HEK293 (cell line): Measurements from ENCODE around the gene CEP68.

ENCODE experiments used
- KLF1 ChIP-seq: fragments of 450-650 bp; formaldehyde crosslinking; IDR thresholded peaks from 2 replicates; pipeline ENCODE4 v1.5.1; 2016; ENCODE audit warnings: missing biosample characterization, missing genetic modification characterization
- SP2 ChIP-seq: fragments of 450-650 bp; formaldehyde crosslinking; IDR thresholded peaks from 2 replicates; pipeline ENCODE4 v1.5.1; 2016; ENCODE audit warnings: missing biosample characterization, missing genetic modification characterization
- ZFP41 ChIP-seq: fragments of 450-650 bp; formaldehyde crosslinking; IDR thresholded peaks from 2 replicates; pipeline ENCODE4 v1.5.1; 2016; ENCODE audit warnings: missing biosample characterization, missing genetic modification characterization, borderline replicate concordance
- ZNF626 ChIP-seq: fragments of 450-650 bp; sonication (Bioruptor Pico); formaldehyde crosslinking; IDR thresholded peaks from 2 replicates; pipeline ENCODE4 v1.5.1; 2018; ENCODE audit warnings: missing biosample characterization, missing genetic modification characterization, inconsistent platforms
- ZNF792 ChIP-seq: fragments of 450-650 bp; formaldehyde crosslinking; IDR thresholded peaks from 2 replicates; pipeline ENCODE4 v1.5.1; 2016; ENCODE audit warnings: missing biosample characterization, missing genetic modification characterization
- TF ChIP-seq, protein P1 (sequence below): fragments of 450-650 bp; formaldehyde crosslinking; IDR thresholded peaks from 2 replicates; pipeline ENCODE4 v1.5.1; 2016; ENCODE audit warnings: missing biosample characterization, missing genetic modification characterization
- TF ChIP-seq, protein P2 (sequence below): fragments of 450-650 bp; formaldehyde crosslinking; IDR thresholded peaks from 2 replicates; pipeline ENCODE4 v1.5.1; 2016; ENCODE audit warnings: missing biosample characterization, missing genetic modification characterization
- TF ChIP-seq, protein P3 (sequence below): fragments of 450-650 bp; formaldehyde crosslinking; IDR thresholded peaks from 2 replicates; pipeline ENCODE4 v1.5.1; 2016; ENCODE audit warnings: missing biosample characterization, missing genetic modification characterization
- TF ChIP-seq, protein P4 (sequence below): fragments of 450-650 bp; formaldehyde crosslinking; IDR thresholded peaks from 2 replicates; pipeline ENCODE4 v1.5.1; 2016; ENCODE audit warnings: missing biosample characterization, missing genetic modification characterization

DNA sequence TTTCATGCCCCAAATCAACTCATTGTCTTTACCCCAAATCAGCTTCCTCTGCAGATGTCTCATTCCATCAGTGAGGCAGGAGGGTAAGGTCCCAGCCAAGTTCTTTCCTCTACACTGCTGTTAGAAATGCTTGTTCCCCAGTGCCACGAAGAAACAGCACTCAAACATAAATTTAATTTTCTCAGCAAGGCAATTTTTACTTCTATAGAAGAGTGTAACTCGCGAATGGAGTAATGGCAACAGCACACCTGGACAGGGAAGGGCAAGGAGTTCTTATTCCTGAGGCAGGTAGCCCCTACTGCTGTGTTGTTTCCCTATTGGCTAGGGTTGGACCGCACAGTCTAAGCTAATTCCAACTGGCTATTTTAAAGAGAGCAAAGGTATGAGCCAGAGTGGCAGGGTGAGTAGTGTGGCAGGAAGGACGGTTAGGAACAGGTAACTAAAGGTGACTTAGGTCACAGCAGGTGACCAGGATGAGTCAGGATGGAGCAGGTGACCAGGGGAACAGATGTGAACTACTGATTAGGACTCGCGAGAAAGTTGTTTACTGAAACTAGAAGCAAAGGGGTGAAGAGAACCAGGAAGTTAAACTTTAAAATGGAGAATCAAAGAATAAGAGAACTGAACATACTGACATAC lies 12.0 kb upstream of the CEP68 start:
- TF ChIP-seq KLF1 (tag by site-specific recombination) = no peak
- TF ChIP-seq, protein P1, sequence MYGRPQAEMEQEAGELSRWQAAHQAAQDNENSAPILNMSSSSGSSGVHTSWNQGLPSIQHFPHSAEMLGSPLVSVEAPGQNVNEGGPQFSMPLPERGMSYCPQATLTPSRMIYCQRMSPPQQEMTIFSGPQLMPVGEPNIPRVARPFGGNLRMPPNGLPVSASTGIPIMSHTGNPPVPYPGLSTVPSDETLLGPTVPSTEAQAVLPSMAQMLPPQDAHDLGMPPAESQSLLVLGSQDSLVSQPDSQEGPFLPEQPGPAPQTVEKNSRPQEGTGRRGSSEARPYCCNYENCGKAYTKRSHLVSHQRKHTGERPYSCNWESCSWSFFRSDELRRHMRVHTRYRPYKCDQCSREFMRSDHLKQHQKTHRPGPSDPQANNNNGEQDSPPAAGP (tag by site-specific recombination) = no peak
- TF ChIP-seq ZNF626 (tag by site-specific recombination) = no peak
- TF ChIP-seq, protein P2, sequence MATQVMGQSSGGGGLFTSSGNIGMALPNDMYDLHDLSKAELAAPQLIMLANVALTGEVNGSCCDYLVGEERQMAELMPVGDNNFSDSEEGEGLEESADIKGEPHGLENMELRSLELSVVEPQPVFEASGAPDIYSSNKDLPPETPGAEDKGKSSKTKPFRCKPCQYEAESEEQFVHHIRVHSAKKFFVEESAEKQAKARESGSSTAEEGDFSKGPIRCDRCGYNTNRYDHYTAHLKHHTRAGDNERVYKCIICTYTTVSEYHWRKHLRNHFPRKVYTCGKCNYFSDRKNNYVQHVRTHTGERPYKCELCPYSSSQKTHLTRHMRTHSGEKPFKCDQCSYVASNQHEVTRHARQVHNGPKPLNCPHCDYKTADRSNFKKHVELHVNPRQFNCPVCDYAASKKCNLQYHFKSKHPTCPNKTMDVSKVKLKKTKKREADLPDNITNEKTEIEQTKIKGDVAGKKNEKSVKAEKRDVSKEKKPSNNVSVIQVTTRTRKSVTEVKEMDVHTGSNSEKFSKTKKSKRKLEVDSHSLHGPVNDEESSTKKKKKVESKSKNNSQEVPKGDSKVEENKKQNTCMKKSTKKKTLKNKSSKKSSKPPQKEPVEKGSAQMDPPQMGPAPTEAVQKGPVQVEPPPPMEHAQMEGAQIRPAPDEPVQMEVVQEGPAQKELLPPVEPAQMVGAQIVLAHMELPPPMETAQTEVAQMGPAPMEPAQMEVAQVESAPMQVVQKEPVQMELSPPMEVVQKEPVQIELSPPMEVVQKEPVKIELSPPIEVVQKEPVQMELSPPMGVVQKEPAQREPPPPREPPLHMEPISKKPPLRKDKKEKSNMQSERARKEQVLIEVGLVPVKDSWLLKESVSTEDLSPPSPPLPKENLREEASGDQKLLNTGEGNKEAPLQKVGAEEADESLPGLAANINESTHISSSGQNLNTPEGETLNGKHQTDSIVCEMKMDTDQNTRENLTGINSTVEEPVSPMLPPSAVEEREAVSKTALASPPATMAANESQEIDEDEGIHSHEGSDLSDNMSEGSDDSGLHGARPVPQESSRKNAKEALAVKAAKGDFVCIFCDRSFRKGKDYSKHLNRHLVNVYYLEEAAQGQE (tag by site-specific recombination) = no peak
- no peak for TF ChIP-seq SP2 (tag by site-specific recombination)
- no peak for TF ChIP-seq ZNF792 (tag by site-specific recombination)
- TF ChIP-seq ZFP41 (tag by site-specific recombination) = no peak
- TF ChIP-seq, protein P3, sequence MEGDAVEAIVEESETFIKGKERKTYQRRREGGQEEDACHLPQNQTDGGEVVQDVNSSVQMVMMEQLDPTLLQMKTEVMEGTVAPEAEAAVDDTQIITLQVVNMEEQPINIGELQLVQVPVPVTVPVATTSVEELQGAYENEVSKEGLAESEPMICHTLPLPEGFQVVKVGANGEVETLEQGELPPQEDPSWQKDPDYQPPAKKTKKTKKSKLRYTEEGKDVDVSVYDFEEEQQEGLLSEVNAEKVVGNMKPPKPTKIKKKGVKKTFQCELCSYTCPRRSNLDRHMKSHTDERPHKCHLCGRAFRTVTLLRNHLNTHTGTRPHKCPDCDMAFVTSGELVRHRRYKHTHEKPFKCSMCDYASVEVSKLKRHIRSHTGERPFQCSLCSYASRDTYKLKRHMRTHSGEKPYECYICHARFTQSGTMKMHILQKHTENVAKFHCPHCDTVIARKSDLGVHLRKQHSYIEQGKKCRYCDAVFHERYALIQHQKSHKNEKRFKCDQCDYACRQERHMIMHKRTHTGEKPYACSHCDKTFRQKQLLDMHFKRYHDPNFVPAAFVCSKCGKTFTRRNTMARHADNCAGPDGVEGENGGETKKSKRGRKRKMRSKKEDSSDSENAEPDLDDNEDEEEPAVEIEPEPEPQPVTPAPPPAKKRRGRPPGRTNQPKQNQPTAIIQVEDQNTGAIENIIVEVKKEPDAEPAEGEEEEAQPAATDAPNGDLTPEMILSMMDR (tag by site-specific recombination) = no peak
- TF ChIP-seq, protein P4, sequence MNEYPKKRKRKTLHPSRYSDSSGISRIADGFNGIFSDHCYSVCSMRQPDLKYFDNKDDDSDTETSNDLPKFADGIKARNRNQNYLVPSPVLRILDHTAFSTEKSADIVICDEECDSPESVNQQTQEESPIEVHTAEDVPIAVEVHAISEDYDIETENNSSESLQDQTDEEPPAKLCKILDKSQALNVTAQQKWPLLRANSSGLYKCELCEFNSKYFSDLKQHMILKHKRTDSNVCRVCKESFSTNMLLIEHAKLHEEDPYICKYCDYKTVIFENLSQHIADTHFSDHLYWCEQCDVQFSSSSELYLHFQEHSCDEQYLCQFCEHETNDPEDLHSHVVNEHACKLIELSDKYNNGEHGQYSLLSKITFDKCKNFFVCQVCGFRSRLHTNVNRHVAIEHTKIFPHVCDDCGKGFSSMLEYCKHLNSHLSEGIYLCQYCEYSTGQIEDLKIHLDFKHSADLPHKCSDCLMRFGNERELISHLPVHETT (tag by site-specific recombination) = no peak
